NCI-H2081 treated with DMSO at 0.1 percent for 48 hours (cell line): ENCODE measurements around the gene LSM14B.
"Not testable (repeated sequence)": the region's sequence is repeated elsewhere in the genome, so short reads cannot be mapped to it uniquely, and the experiment has no call there.

Source experiments
- DNase-seq: peaks from one replicate; lab custom pipeline; 2025; lab: John Stamatoyannopoulos, UW

Gene LSM14B

GRCh38 chr20:62147528-62147927, 25.3 kb downstream of the LSM14B start:
- DNase-seq, result no peak

GRCh38 chr20:62148383-62148782, 26.1 kb downstream of the LSM14B start:
- not testable (repeated sequence) for DNase-seq

- no peak for DNase-seq
Observed at GRCh38 chr20:62148908-62149314, 26.6 kb downstream of the LSM14B start.

- no peak for DNase-seq
Observed at GRCh38 chr20:62149532-62150309, 27.4 kb downstream of the LSM14B start.

- no peak for DNase-seq
Observed at GRCh38 chr20:62150310-62150575, 28.0 kb downstream of the LSM14B start.

- DNase-seq, result no peak
Observed at GRCh38 chr20:62151225-62151624, 28.9 kb downstream of the LSM14B start.

- DNase-seq, result no peak
Observed at GRCh38 chr20:62151835-62152364, 29.6 kb downstream of the LSM14B start.

- DNase-seq, result no peak
Observed at GRCh38 chr20:62155428-62156253, 33.4 kb downstream of the LSM14B start.

- DNase-seq, result no peak
Observed at GRCh38 chr20:62156254-62156556, 33.9 kb downstream of the LSM14B start.

- DNase-seq, result no peak
Observed at GRCh38 chr20:62156592-62157386, 34.5 kb downstream of the LSM14B start.

GRCh38 chr20:62157387-62158087, 35.3 kb downstream of the LSM14B start:
- DNase-seq, result no peak

- no peak for DNase-seq
Observed at GRCh38 chr20:62158088-62158400, 35.8 kb downstream of the LSM14B start.

GRCh38 chr20:62158541-62158940, 36.3 kb downstream of the LSM14B start:
- DNase-seq, result no peak

GRCh38 chr20:62159052-62159451, 36.8 kb downstream of the LSM14B start:
- no peak for DNase-seq

GRCh38 chr20:62159839-62160238, 37.6 kb downstream of the LSM14B start:
- no peak for DNase-seq

- DNase-seq, result no peak
Observed at GRCh38 chr20:62160253-62160652, 38.0 kb downstream of the LSM14B start.

GRCh38 chr20:62160876-62161275, 38.6 kb downstream of the LSM14B start:
- no peak for DNase-seq

GRCh38 chr20:62161347-62161746, 39.1 kb downstream of the LSM14B start:
- no peak for DNase-seq

- DNase-seq, result no peak
Observed at GRCh38 chr20:62162765-62163484, 40.6 kb downstream of the LSM14B start.

GRCh38 chr20:62163485-62163865, 41.2 kb downstream of the LSM14B start:
- DNase-seq, result no peak

GRCh38 chr20:62163986-62164762, 41.9 kb downstream of the LSM14B start:
- DNase-seq, result no peak
